Stomach (tissue), 4 donors: ENCODE results near the gene CAPZB.

Experiments
- CTCF ChIP-seq, 7 experiments: fragments of 450-650 bp in 4 of 7; fragments of 200-600 bp in 3 of 7; sonication (generic) in 3 of 7; IDR thresholded peaks; one replicate each; pipeline ENCODE4 v1.5.1; 2016 to 2019; ENCODE audit warnings: antibody characterized with exemption in 7 of 7, control low read depth in 2 of 7, mild to moderate bottlenecking in 1 of 7
- EP300 ChIP-seq: sonication (generic); formaldehyde crosslinking; IDR thresholded peaks from one replicate; pipeline ENCODE4 v1.6.1; 2017; ENCODE audit warnings: antibody characterized with exemption
- POLR2A ChIP-seq, 4 donors: fragments of 450-650 bp; IDR thresholded peaks; one replicate each; pipeline ENCODE4 v1.6.1; 2016; ENCODE audit warnings: antibody characterized with exemption in 4 of 4, control low read depth in 2 of 4, mild to moderate bottlenecking in 1 of 4, moderate library complexity in 1 of 4
- POLR2AphosphoS5 ChIP-seq, 3 donors: sonication (generic); formaldehyde crosslinking; IDR thresholded peaks; one replicate each; pipeline ENCODE4 v1.6.1; 2016; ENCODE audit warnings: antibody characterized with exemption in 3 of 3

DNA sequence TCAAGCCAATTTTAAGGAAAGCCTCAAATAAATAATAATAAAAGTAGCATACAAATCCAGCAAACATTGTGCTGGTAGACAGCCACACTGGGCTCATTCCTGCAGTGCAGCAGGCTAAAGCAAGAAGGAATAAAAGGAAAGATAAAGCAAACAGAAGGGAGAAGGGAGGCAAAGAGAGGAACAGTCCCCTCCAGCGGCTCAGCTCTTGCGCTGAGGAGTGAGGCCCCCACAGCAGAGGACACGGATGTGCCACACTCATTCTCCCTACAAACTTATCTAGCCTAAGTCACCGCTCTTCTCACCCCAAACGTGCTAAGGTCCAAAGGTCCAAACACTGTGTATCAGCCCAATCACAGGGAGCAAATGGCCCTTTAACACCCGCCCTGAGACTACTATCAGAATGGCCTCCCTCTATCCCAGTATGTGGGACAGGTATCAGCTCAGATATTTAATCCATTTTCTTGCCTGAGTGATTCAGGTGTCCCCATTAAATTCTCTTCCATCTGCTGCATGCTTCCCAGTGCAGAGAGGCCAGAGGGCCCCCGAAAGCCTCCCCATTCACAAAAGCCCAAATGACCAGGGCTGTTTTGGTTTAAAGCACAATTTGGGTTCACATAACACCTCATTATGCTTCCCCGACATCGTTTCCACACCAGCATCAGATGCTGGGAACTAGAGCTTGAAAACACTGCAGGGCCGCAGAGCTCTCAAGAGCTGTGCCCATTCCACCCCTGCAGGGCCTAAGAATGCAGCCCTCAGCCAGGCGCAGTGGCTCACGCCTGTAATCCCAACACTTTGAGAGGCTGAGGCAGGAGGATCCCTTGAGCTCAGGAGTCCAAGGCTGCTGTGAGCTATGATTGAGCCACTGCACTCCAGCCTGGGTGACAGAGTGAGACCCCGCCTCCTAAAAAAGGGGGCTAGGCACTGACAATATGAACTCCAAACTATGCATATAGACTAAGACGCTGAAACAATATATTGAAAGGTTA lies 17.8 kb downstream of the CAPZB start:
- no peak for TF ChIP-seq POLR2AphosphoS5 (IDR thresholded peaks at IDR 0.05)
- no peak for TF ChIP-seq CTCF (IDR thresholded peaks at IDR 0.05)
- no peak for TF ChIP-seq POLR2A (IDR thresholded peaks at IDR 0.05)
- TF ChIP-seq EP300 = no peak
